Neural cell (in vitro differentiated cells): ENCODE data around the gene EGFL7.
"Not testable (repeated sequence)": the region's sequence is repeated elsewhere in the genome, so short reads cannot be mapped to it uniquely, and the experiment has no call there.

Experiments used
- POLR2AphosphoS5 ChIP-seq: IDR thresholded peaks from 2 replicates; pipeline ENCODE4 v1.6.1; 2012
- TF ChIP-seq, protein P1 (sequence below): fragments of 450-650 bp; IDR thresholded peaks from 2 replicates; pipeline ENCODE4 v1.5.1; 2014; ENCODE audit warnings: antibody characterized with exemption, mild to moderate bottlenecking, moderate library complexity; ENCODE audit not compliant: poor library complexity, severe bottlenecking
- TF ChIP-seq, protein P2 (sequence below): IDR thresholded peaks from 2 replicates; pipeline ENCODE4 v1.6.1; 2012; ENCODE audit warnings: borderline replicate concordance

- TF ChIP-seq, protein P1, sequence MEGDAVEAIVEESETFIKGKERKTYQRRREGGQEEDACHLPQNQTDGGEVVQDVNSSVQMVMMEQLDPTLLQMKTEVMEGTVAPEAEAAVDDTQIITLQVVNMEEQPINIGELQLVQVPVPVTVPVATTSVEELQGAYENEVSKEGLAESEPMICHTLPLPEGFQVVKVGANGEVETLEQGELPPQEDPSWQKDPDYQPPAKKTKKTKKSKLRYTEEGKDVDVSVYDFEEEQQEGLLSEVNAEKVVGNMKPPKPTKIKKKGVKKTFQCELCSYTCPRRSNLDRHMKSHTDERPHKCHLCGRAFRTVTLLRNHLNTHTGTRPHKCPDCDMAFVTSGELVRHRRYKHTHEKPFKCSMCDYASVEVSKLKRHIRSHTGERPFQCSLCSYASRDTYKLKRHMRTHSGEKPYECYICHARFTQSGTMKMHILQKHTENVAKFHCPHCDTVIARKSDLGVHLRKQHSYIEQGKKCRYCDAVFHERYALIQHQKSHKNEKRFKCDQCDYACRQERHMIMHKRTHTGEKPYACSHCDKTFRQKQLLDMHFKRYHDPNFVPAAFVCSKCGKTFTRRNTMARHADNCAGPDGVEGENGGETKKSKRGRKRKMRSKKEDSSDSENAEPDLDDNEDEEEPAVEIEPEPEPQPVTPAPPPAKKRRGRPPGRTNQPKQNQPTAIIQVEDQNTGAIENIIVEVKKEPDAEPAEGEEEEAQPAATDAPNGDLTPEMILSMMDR, result not testable (repeated sequence)
- TF ChIP-seq, protein P2, sequence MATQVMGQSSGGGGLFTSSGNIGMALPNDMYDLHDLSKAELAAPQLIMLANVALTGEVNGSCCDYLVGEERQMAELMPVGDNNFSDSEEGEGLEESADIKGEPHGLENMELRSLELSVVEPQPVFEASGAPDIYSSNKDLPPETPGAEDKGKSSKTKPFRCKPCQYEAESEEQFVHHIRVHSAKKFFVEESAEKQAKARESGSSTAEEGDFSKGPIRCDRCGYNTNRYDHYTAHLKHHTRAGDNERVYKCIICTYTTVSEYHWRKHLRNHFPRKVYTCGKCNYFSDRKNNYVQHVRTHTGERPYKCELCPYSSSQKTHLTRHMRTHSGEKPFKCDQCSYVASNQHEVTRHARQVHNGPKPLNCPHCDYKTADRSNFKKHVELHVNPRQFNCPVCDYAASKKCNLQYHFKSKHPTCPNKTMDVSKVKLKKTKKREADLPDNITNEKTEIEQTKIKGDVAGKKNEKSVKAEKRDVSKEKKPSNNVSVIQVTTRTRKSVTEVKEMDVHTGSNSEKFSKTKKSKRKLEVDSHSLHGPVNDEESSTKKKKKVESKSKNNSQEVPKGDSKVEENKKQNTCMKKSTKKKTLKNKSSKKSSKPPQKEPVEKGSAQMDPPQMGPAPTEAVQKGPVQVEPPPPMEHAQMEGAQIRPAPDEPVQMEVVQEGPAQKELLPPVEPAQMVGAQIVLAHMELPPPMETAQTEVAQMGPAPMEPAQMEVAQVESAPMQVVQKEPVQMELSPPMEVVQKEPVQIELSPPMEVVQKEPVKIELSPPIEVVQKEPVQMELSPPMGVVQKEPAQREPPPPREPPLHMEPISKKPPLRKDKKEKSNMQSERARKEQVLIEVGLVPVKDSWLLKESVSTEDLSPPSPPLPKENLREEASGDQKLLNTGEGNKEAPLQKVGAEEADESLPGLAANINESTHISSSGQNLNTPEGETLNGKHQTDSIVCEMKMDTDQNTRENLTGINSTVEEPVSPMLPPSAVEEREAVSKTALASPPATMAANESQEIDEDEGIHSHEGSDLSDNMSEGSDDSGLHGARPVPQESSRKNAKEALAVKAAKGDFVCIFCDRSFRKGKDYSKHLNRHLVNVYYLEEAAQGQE, result not testable (repeated sequence)
- TF ChIP-seq POLR2AphosphoS5, result not testable (repeated sequence)
These were observed 30.1 kb upstream of the EGFL7 start for GRCh38 chr9:136632491-136633106.
